Calu3 (cell line): ENCODE data around the gene FTO. TPM values are rescaled to one million over a fixed set of nuclear protein-coding genes. Genes with fewer than 3 reads are reported as not detected.
A peak's percentile ranks its signal among the peaks of the same experiment; 100 is the strongest.

ENCODE experiments used
- BruUV-seq: library from RNA; stranded (reverse); fragments of 400-500 nt; replicated peaks from 2 replicates; lab custom pipeline; 2021; lab: Mats Ljungman, UMichigan
- CTCF ChIA-PET: fragments of 300-600 bp; sonication (Branson Sonifier 250); formaldehyde crosslinking; loops from one replicate; lab custom pipeline; 2022; ENCODE audit warnings: antibody characterized with exemption; lab: Charles Lee
- DNase-seq: peaks from one replicate; pipeline ENCODE4 v3.0.0; 2022
- H3K27ac Mint-ChIP-seq: one replicate; pipeline ENCODE4 v1.8.0; 2022; ENCODE audit warnings: mixed read lengths; ENCODE audit not compliant: unreplicated experiment
- H3K27me3 Mint-ChIP-seq: one replicate; pipeline ENCODE4 v1.8.0; 2022; ENCODE audit warnings: mixed read lengths; ENCODE audit not compliant: unreplicated experiment
- H3K36me3 Mint-ChIP-seq: one replicate; pipeline ENCODE4 v1.8.0; 2022; ENCODE audit warnings: mild to moderate bottlenecking, moderate library complexity, mixed read lengths; ENCODE audit not compliant: insufficient read depth, unreplicated experiment
- H3K4me1 Mint-ChIP-seq: one replicate; pipeline ENCODE4 v1.8.0; 2022; ENCODE audit warnings: mild to moderate bottlenecking, low read depth, mixed read lengths; ENCODE audit not compliant: unreplicated experiment
- H3K4me3 Mint-ChIP-seq: one replicate; pipeline ENCODE4 v1.8.0; 2022; ENCODE audit warnings: mild to moderate bottlenecking, low read depth, moderate library complexity, mixed read lengths; ENCODE audit not compliant: unreplicated experiment
- H3K9me3 Mint-ChIP-seq: one replicate; pipeline ENCODE4 v1.8.0; 2022; ENCODE audit warnings: low read depth, mixed read lengths; ENCODE audit not compliant: unreplicated experiment
- intact Hi-C: fragments of 100-400 bp; cut with micrococcal nuclease; formaldehyde crosslinking; loops from one replicate; pipeline ENCODE4 v1.10.0; 2022; ENCODE audit not compliant: unreplicated experiment
- total RNA-seq: library from RNA; stranded (reverse); gene quantifications from 2 replicates; pipeline ENCODE4 v1.2.3, GENCODE V29; 2022
- TF ChIP-seq, protein P1 (sequence below): fragments of 200-600 bp; IDR thresholded peaks from one replicate; pipeline ENCODE4 v1.8.0; 2022; ENCODE audit warnings: antibody characterized with exemption; ENCODE audit not compliant: unreplicated experiment

FTO gene
- total RNA-seq, 1 experiment from 2014 or later, result 68.9 TPM

DNA sequence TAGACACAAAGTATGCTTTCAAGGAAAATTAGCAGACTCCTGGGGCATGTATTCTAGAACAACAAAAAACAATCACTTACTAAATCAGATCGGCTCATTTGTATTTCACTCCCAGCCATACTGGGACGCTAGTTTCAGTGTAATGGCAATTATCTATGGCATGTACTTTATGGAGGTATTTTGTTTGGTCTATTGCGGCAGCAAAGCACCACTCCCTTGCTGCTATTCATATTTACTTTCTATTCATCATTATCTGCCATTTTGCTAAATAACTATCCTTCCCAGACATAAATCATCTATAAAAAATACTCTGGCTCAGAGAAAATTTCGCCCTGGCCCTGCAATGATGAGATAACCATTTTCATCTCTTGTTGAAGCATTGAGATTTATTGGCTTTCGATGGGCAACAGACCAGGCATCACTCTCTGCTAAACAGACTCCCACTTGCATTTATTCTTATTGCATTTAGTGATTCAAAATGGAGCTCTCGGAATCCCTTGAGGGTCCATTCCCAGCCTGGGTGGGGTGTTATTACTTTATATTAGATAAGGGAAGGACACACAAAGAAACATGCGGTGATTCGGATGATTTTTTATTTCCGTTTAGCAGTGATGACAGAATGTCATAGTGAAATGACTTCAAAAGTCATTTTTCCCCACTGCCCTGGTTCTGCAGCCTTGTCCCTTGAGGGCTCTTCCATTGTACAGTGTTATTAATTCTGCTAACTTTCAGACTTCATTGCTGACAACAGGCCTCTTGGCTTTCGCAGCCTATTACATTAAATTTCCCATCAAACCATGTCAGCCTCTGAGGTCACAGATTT is 356.9 kb downstream of the FTO start:
- Mint-ChIP-seq H3K9me3 (no peaks in the 10 kb centered on the region), H3K27me3 (no peaks in the 10 kb centered on the region), H3K27ac (no peak overlapping the region), H3K36me3 (peaks cover 4% of the 10 kb centered on the region), H3K4me3 (no peak overlapping the region), H3K4me1 (no peaks in the 10 kb centered on the region)
- no peak for DNase-seq
- intact Hi-C loops, result no loop called here
- TF ChIP-seq, protein P1, sequence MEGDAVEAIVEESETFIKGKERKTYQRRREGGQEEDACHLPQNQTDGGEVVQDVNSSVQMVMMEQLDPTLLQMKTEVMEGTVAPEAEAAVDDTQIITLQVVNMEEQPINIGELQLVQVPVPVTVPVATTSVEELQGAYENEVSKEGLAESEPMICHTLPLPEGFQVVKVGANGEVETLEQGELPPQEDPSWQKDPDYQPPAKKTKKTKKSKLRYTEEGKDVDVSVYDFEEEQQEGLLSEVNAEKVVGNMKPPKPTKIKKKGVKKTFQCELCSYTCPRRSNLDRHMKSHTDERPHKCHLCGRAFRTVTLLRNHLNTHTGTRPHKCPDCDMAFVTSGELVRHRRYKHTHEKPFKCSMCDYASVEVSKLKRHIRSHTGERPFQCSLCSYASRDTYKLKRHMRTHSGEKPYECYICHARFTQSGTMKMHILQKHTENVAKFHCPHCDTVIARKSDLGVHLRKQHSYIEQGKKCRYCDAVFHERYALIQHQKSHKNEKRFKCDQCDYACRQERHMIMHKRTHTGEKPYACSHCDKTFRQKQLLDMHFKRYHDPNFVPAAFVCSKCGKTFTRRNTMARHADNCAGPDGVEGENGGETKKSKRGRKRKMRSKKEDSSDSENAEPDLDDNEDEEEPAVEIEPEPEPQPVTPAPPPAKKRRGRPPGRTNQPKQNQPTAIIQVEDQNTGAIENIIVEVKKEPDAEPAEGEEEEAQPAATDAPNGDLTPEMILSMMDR, result no peak
- no TSS peak for BruUV-seq
- CTCF ChIA-PET, result no interaction called here

DNA sequence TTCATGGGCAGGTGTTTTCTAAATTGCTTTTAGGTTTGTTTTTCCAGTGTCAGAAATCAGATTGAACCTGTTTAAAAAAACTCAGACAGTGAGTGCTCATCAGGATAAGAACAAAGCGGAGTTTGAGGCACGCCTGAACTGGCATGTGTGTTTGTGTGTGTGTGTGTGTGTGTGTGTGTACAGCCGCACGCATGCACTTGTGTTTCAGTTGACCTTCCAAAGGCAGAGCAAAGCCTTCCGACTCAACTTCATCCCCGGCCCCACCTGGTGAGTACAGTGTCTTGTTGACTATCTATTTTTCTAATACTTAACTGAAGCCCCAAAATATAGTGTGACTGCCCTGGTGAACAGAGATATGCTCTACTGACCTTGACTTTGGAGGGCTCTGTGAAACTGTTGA is 357.5 kb downstream of the FTO start:
- CTCF ChIA-PET, result no interaction called here
- H3K4me3 Mint-ChIP-seq, result no peak overlapping the region
- no peaks in the 10 kb centered on the region for H3K9me3 Mint-ChIP-seq
- H3K27ac Mint-ChIP-seq, result no peak overlapping the region
- no peaks in the 10 kb centered on the region for H3K27me3 Mint-ChIP-seq
- TF ChIP-seq, protein P1, result no peak
- H3K36me3 Mint-ChIP-seq, result no peaks in the 10 kb centered on the region
- no TSS peak for BruUV-seq
- intact Hi-C loops, result no loop called here
- DNase-seq, result no peak
- peaks cover 4% of the 10 kb centered on the region for H3K4me1 Mint-ChIP-seq

DNA sequence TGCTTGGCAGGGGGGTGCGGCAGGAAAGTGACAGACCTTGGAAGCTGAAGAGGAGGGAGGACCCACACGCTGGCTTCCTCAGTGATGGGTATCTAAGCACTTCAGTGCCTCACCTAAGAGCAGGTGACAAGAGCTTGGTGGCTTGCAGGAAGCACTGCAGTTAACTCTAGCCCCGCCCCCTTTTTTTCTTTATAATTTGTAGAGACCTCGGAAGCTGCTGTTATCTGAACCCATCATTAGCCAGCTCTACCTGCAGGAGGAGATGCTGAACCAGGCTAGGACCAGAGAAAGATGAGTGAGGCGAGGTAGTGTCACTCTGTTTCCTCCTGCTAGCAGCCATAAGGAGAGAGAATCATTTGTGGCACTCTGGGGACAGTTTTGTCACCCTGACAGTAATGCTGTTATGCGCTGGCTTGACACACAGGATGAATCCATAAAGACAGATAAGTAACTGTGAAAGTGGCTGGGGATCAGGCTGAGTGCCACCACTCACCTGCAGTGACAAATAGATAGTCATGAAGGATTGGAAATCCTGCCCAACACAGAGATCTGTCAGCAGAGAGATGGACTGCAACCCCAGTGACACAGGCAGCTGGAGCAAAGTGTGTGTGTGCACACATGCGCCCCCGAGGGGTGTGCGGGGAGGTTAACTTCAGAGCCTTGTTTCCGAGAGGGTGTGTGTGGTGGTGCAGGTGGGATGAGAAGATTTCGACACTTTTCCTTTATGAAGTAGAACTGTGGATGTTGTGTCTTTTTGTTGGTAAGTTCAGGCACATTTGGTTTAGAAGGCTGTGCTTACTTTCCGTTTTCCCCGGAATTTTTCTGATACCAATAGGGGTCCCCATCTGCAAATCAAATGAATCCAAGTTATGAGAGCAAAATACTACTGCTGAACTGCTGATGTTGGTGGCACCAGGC is 358.7 kb downstream of the FTO start:
- Mint-ChIP-seq H3K4me1 (peaks cover 9% of the 10 kb centered on the region), H3K9me3 (no peaks in the 10 kb centered on the region), H3K27me3 (no peaks in the 10 kb centered on the region), H3K27ac (no peak overlapping the region), H3K4me3 (no peak overlapping the region), H3K36me3 (no peaks in the 10 kb centered on the region)
- intact Hi-C loops, result no loop called here
- CTCF ChIA-PET, result no interaction called here
- TF ChIP-seq, protein P1, result peak; percentile 16
- no peak for DNase-seq
- BruUV-seq, result no TSS peak

DNA sequence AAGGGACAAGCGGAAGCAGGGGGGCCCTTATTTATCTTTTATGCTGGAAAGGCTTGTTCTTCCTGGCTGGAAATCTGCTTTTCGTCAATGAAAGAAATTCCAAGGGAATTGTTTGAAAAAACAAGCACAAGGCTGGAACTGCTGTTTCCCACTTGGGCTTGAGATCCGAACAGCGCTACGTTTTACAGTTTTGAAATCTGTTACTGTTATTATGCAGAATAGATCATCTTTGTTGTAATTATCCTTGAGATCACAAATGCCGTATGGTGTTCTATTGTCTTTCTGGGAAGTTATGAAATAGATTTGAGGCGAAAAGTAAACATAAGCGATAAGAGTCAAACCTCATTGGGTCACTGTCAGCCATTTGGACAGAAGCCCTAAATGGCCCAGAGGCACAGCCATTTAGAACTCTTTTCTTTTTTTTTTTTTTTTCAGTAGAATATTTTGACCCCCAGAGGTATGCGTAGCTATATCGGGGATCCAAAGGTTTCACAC is 359.4 kb downstream of the FTO start:
- no peaks in the 10 kb centered on the region for H3K9me3 Mint-ChIP-seq
- BruUV-seq, result no TSS peak

More for the DNA sequence above, 359.4 kb downstream of the FTO start:
- no peak for DNase-seq
- intact Hi-C loops, result no loop called here
- H3K4me1 Mint-ChIP-seq, result peaks cover 9% of the 10 kb centered on the region
- TF ChIP-seq, protein P1, result no peak
- no peaks in the 10 kb centered on the region for H3K36me3 Mint-ChIP-seq
- H3K27me3 Mint-ChIP-seq, result no peaks in the 10 kb centered on the region
- no peak overlapping the region for H3K4me3 Mint-ChIP-seq
- CTCF ChIA-PET, result interaction anchor here (0.6 kb wide), 1 partner anchor 235 kb away, joined by 4 read pairs; no protein-coding TSS in a partner anchor
- no peak overlapping the region for H3K27ac Mint-ChIP-seq
